ENCODE results near the gene SIK2. TPM values are rescaled to one million over a fixed set of nuclear protein-coding genes. Genes with fewer than 3 reads are reported as not detected.
"Not testable (repeated sequence)": the region's sequence is repeated elsewhere in the genome, so short reads cannot be mapped to it uniquely, and the experiment has no call there.

The SIK2 gene
- total RNA-seq, 1 experiment from 2014 or later: 6.1 TPM

GRCh38 chr11:111617286-111617685 is 15.0 kb downstream of the SIK2 start:
- DNase-seq (ENCODE audit: extremely low read depth, low read depth): no peak

- no peak for DNase-seq (ENCODE audit: extremely low read depth, low read depth)
Observed at GRCh38 chr11:111620518-111620917, 18.3 kb downstream of the SIK2 start.

DNA sequence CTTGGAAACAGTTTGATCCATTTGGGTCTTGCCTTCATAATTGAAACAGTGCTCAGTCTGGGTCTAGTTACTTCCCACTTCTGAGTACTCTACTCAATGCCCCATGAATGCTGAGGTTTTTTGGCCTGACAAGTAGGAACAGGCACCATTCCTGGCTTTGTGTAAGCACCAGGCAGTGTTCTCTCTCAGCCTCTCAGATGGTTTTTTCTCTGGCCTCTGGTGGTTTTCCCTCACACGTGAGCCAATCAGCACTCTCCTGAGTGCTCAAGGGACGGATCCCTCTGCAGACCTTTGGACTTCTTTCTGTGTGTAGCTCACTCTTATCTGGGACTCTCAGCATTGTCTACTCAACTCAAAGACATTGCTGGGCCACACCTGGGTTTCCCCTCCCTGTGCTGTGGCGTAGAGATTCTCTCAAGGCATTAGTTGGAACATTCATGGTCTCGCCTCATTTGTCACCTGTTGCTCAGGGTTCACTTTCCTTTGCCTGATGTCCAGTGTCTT is 21.3 kb downstream of the SIK2 start:
- no peak for DNase-seq (ENCODE audit: extremely low read depth, low read depth)

GRCh38 chr11:111624608-111625007 is 22.4 kb downstream of the SIK2 start:
- no peak for DNase-seq (ENCODE audit: extremely low read depth, low read depth)

- DNase-seq (ENCODE audit: extremely low read depth, low read depth): no peak
Observed at GRCh38 chr11:111627591-111627990, 25.3 kb downstream of the SIK2 start.

DNA sequence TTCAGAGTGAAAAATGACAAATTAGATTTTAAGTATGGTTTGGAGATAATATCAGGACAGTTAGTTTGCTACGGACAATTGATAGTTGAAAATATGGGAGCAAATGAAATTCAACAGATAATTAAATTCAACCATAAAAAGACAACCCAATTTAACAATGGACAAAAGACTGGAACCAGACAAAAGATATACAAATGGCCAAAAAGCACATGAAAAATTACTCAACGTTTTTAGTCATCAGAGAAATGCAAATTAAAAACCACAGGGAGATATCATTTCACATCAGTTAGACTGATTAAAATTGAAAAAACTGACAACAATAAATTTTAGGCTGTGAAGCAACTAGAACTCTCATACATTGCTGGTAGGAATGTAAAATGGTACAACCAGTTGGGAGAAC is 27.2 kb downstream of the SIK2 start:
- DNase-seq (ENCODE audit: extremely low read depth, low read depth): no peak

- DNase-seq (ENCODE audit: extremely low read depth, low read depth): no peak
Observed at GRCh38 chr11:111631024-111631665, 28.9 kb downstream of the SIK2 start.

GRCh38 chr11:111631666-111632039 is 29.4 kb downstream of the SIK2 start:
- no peak for DNase-seq (ENCODE audit: extremely low read depth, low read depth)

GRCh38 chr11:111632516-111633220 is 30.4 kb downstream of the SIK2 start:
- DNase-seq (ENCODE audit: extremely low read depth, low read depth): no peak

GRCh38 chr11:111633248-111633647 is 31.0 kb downstream of the SIK2 start:
- no peak for DNase-seq (ENCODE audit: extremely low read depth, low read depth)

GRCh38 chr11:111633756-111634362 is 31.6 kb downstream of the SIK2 start:
- no peak for DNase-seq (ENCODE audit: extremely low read depth, low read depth)

DNA sequence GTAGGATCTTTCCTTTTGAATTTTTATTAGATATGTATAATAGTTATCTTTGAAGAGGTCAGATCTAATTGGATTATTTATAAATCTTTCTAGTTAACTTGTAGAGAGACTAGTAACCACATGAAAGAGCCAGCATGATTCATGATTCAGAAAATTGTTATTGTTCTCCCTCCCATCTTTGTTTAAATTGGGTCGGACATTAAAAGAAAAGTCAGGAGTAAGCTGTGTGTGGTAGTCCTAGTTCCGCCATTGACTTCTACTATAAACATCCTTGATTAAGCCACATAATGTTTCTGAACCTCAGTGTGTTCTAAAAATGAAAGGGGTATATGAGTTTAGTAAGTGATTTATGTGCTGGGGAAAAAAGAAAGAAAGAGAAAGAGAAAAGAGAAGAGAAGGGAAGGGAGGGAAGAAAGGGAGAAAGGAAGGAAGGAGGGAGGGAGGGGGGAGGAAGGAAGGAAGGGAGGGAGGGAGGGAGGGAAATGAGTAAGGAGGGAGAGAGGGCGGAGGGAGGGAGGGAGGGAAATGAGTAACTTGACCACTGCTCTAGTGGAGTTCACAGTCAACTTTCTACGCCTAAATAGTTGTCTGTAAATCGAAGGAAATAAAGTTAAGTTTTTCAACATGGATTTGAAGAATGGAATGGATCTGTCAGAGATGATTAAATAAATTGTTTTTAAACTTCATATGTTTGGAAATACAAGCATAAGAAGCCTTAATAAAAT is 32.9 kb downstream of the SIK2 start:
- no peak for DNase-seq (ENCODE audit: extremely low read depth, low read depth)

DNA sequence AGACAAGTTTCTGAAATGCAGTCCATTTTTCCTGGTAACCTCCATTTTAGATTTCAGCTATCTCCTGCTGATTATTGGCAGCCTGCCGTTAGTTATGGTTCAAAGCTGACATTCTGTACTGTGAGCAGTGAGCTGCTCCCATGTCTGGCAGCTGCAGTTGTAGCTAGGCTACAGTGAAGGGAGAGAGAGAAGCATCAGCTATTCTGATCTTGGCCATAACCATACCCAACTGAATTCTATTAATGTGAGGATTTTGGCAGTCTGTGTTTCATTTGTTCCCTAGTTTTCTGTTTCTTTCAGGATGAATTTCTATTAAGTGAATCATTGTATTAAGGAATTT is 33.4 kb downstream of the SIK2 start:
- no peak for DNase-seq (ENCODE audit: extremely low read depth, low read depth)

- no peak for DNase-seq (ENCODE audit: extremely low read depth, low read depth)
Observed at GRCh38 chr11:111637885-111638284, 35.6 kb downstream of the SIK2 start.

DNA sequence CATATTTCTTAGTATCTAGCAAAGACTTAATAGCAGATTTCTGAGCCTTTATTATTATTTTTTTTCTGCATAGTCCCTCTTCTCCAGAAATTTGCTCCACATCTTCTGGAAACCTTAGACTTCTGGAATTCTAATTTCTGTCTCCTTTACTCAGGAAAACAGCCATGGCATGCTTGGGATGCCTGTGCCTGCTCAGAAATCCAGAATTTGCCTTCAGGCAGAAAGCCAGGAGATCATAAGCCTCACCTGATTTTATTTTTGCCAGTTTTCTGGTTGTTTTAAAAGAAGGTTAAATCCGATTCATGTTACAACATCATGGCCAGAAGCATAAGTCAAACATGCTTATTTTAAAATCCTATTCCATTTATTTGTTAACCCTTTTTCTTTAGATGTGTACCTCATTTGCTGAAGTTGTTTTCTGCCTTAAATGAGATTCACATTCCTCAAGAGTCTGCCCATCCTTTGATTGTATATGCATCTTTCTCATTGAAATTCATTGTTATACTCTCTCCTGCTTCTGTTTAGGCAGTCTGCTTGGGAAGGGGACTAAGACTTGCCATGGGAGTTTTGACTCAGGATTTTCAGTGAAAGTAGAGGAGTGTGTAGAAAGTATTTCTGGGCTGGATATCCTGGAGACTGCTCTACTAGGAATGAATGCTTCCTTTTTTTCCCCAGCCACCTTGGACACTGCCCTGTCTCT is 37.1 kb downstream of the SIK2 start:
- DNase-seq (ENCODE audit: extremely low read depth, low read depth): no peak

- no peak for DNase-seq (ENCODE audit: extremely low read depth, low read depth)
Observed at GRCh38 chr11:111641339-111642015, 39.2 kb downstream of the SIK2 start.

DNA sequence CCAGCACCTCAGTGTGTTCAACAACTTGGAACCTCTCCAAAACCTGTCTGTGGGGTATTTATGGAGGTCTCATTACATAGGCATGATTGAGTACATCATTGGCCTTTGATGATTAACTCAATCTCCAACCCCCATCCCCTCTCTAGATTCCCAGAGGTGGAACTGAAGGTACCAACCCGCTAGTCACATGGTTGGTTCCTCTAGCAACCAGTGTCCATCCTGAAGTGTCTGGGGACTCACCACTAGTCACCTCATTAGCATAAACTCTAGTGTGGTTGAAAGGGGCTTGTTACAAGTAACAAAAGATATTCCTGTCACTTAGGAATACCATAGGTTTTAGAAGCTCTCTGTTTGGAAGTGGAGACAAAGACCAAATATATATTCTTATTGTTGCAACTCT is 40.3 kb downstream of the SIK2 start:
- DNase-seq (ENCODE audit: extremely low read depth, low read depth): no peak

DNA sequence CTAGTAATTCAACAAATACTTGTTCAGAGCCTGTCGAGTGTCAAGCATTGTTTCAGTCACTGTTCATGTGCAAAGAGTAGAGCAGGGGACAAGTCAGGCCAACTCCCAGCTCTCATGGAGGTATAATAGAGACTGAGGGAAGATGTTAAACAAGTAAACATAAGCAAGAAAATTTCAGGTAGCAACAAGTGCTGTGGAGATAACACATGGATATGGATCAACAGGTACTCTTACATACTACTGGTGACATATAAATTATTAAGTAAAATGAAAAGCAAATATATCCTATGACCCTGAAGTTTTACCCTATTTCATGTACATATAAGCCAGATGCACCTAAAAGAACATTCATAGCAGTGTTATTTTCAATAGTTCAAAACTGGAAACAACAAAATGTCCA is 42.7 kb downstream of the SIK2 start:
- DNase-seq (ENCODE audit: extremely low read depth, low read depth): no peak

DNA sequence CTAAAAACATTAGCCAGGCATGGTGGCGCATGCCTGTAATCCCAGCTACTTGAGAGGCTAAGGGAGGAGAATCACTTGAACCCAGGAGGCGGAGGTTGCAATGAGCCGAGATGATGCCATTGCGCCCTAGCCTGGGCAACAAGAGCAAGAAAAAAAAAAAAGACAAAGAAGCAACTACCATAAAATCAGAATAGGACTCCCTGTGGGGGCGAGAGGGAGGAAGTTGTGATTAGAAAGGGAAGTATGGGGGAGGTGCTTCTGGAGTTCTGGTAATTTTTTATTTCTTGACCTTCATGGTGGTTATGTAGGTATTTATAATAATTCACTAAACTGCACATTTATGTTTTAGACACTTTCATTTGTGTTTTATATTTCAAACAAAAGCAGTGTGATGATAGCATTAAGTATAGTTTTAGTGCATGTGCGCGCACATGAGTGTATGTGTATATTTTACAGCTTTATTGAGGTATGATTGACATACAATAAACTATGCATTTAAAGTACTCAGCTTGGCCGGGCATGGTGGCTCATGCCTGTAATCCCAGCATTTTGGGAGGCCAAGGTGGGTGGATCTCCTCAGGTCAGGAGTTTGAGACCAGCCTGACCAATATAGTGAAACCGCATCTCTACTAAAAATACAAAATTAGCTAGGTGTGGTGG is 43.5 kb downstream of the SIK2 start:
- DNase-seq (ENCODE audit: extremely low read depth, low read depth): no peak

DNA sequence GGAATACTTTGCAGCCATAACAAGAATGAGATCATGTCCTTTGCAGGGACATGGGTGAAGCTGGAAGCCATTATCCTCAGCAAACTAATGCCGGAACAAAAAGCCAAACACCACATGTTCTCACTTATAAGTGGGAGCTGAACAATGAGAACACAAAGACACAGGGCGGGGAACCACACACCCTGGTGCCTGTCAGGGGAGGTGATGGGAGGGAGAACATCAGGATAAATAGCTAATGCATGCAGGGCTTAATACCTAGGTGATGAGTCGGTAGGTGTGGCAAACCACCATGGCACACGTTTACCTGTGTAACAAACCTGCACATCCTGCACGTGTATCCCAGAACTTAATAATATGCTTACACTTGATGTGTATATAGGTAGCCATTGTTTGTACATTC is 49.1 kb downstream of the SIK2 start:
- DNase-seq (ENCODE audit: extremely low read depth, low read depth): not testable (repeated sequence)
